Activated CD8-positive, alpha-beta memory T cell treated with anti-CD3 and anti-CD28 coated beads for 48 hours (primary cell): ENCODE data around the gene PSORS1C2.

ENCODE experiments used
- DNase-seq, 3 experiments: peaks; one replicate each; pipeline ENCODE4 v3.0.0-alpha.2; 2020; ENCODE audit warnings: low read depth in 2 of 3, low spot score in 2 of 3

Gene PSORS1C2

GRCh38 chr6:31142361-31142761 lies 3.5 kb upstream of the PSORS1C2 start:
- no peak for DNase-seq

- no peak for DNase-seq
These were observed 1.8 kb upstream of the PSORS1C2 start for GRCh38 chr6:31140643-31141042.

GRCh38 chr6:31139599-31139998 lies 733 bp upstream of the PSORS1C2 start:
- no peak for DNase-seq

- DNase-seq: no peak
These were observed 3.2 kb downstream of the PSORS1C2 start for GRCh38 chr6:31135710-31136109.

GRCh38 chr6:31132806-31133205 lies 6.1 kb downstream of the PSORS1C2 start:
- DNase-seq: no peak

GRCh38 chr6:31131595-31131994 lies 7.3 kb downstream of the PSORS1C2 start:
- no peak for DNase-seq

GRCh38 chr6:31130751-31131150 lies 8.1 kb downstream of the PSORS1C2 start:
- no peak for DNase-seq

- DNase-seq: no peak
These were observed 9.7 kb downstream of the PSORS1C2 start for GRCh38 chr6:31129130-31129529.

- peak; percentile 23 to 59 (median 40) for DNase-seq
These were observed 10.7 kb downstream of the PSORS1C2 start for GRCh38 chr6:31128093-31128676.

- DNase-seq: no peak
These were observed 12.3 kb downstream of the PSORS1C2 start for GRCh38 chr6:31126396-31127175.

- no peak for DNase-seq
These were observed 13.1 kb downstream of the PSORS1C2 start for GRCh38 chr6:31125586-31126363.

GRCh38 chr6:31125162-31125561 lies 13.7 kb downstream of the PSORS1C2 start:
- no peak for DNase-seq

GRCh38 chr6:31122791-31123706 lies 15.8 kb downstream of the PSORS1C2 start:
- DNase-seq: no peak

- no peak for DNase-seq
These were observed 17.6 kb downstream of the PSORS1C2 start for GRCh38 chr6:31121131-31121790.

GRCh38 chr6:31120151-31120915 lies 18.5 kb downstream of the PSORS1C2 start, which contains the start of gene CDSN:
Gene CDSN (minus strand): TSS chr6:31120446. CDS start chr6:31120419, 27 bp downstream.
- no peak for DNase-seq

- no peak for DNase-seq
These were observed 20.7 kb downstream of the PSORS1C2 start for GRCh38 chr6:31118178-31118577.

GRCh38 chr6:31116661-31117385 lies 22.0 kb downstream of the PSORS1C2 start:
- DNase-seq: no peak

- no peak for DNase-seq
These were observed 22.8 kb downstream of the PSORS1C2 start for GRCh38 chr6:31115941-31116560.
